Astrocyte of the spinal cord (primary cell): Measurements from ENCODE around the gene LRRC41.

ENCODE experiments used
- DNase-seq: peaks from one replicate; pipeline ENCODE4 v3.0.0; 2011; ENCODE audit warnings: low read depth, low spot score
- H3K4me3 ChIP-seq: 2 replicates; pipeline ENCODE4 v1.5.1; 2011; ENCODE audit warnings: low read depth, mild to moderate bottlenecking, low read length, moderate library complexity
- CTCF ChIP-seq: IDR thresholded peaks from 2 replicates; pipeline ENCODE4 v1.5.1; 2012; ENCODE audit warnings: low read depth, mild to moderate bottlenecking, low read length, inconsistent platforms
- in situ Hi-C: cut with HindIII; loops from 2 replicates; pipeline ENCODE4 v1.10.0; 2017; ENCODE audit warnings: low sequenced_read_pairs

The LRRC41 gene

GRCh38 chr1:46281021-46281420 lies 22.4 kb downstream of the LRRC41 start:
- H3K4me3 ChIP-seq: no peak overlapping the region
- in situ Hi-C loops: no loop called here
- TF ChIP-seq CTCF: no peak
- DNase-seq: no peak

GRCh38 chr1:46280092-46280491 lies 23.3 kb downstream of the LRRC41 start:
- in situ Hi-C loops: no loop called here
- no peak overlapping the region for H3K4me3 ChIP-seq
- DNase-seq: no peak
- no peak for TF ChIP-seq CTCF

- H3K4me3 ChIP-seq: no peak overlapping the region
- no peak for TF ChIP-seq CTCF
- DNase-seq: peak; percentile 47
- in situ Hi-C loops: no loop called here
These were observed 24.6 kb downstream of the LRRC41 start for GRCh38 chr1:46278807-46279206.

- no peak overlapping the region for H3K4me3 ChIP-seq
- in situ Hi-C loops: no loop called here
- DNase-seq: no peak
- no peak for TF ChIP-seq CTCF
These were observed 25.6 kb downstream of the LRRC41 start for GRCh38 chr1:46277658-46278373.

- no peak for DNase-seq
- in situ Hi-C loops: no loop called here
- TF ChIP-seq CTCF: no peak
- no peak overlapping the region for H3K4me3 ChIP-seq
These were observed 28.4 kb downstream of the LRRC41 start for GRCh38 chr1:46275030-46275337.

GRCh38 chr1:46274225-46275029 lies 29.0 kb downstream of the LRRC41 start:
- in situ Hi-C loops: no loop called here
- no peak for DNase-seq
- no peak overlapping the region for H3K4me3 ChIP-seq
- TF ChIP-seq CTCF: no peak
